ENCODE measurements around the gene NTN4.

The NTN4 gene

DNA sequence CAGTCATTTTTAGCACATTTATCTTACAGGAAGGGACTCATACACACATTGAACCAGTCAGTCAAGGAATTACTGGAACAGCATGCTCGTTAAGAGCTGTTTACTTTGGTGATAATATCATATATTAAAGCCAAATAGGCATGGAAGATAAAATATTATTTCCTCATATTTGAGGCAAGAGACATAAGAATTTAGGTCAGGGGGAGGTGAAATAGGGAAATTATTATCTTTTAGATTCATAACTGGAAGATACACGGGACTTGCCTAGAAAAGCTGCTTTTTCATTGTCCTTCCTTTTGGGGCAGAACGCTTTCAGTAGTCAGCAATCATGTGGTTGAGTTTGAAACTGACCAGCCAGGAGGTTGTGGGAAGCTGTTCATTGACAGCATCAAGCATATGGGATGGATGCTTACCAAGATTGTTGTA lies 72.5 kb downstream of the NTN4 start:
- TF ChIP-seq, protein P1, sequence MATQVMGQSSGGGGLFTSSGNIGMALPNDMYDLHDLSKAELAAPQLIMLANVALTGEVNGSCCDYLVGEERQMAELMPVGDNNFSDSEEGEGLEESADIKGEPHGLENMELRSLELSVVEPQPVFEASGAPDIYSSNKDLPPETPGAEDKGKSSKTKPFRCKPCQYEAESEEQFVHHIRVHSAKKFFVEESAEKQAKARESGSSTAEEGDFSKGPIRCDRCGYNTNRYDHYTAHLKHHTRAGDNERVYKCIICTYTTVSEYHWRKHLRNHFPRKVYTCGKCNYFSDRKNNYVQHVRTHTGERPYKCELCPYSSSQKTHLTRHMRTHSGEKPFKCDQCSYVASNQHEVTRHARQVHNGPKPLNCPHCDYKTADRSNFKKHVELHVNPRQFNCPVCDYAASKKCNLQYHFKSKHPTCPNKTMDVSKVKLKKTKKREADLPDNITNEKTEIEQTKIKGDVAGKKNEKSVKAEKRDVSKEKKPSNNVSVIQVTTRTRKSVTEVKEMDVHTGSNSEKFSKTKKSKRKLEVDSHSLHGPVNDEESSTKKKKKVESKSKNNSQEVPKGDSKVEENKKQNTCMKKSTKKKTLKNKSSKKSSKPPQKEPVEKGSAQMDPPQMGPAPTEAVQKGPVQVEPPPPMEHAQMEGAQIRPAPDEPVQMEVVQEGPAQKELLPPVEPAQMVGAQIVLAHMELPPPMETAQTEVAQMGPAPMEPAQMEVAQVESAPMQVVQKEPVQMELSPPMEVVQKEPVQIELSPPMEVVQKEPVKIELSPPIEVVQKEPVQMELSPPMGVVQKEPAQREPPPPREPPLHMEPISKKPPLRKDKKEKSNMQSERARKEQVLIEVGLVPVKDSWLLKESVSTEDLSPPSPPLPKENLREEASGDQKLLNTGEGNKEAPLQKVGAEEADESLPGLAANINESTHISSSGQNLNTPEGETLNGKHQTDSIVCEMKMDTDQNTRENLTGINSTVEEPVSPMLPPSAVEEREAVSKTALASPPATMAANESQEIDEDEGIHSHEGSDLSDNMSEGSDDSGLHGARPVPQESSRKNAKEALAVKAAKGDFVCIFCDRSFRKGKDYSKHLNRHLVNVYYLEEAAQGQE (IDR thresholded peaks at IDR 0.05; ENCODE audit: low read depth): no peak
- no peak for TF ChIP-seq ZBTB7A (IDR thresholded peaks at IDR 0.05; ENCODE audit: low read depth)
- TF ChIP-seq TEAD4 (IDR thresholded peaks at IDR 0.05): no peak
- no peak for TF ChIP-seq CREB1 (IDR thresholded peaks at IDR 0.05; ENCODE audit: low read depth)
- no peak for TF ChIP-seq NFIC (IDR thresholded peaks at IDR 0.05)
- TF ChIP-seq, protein P2, sequence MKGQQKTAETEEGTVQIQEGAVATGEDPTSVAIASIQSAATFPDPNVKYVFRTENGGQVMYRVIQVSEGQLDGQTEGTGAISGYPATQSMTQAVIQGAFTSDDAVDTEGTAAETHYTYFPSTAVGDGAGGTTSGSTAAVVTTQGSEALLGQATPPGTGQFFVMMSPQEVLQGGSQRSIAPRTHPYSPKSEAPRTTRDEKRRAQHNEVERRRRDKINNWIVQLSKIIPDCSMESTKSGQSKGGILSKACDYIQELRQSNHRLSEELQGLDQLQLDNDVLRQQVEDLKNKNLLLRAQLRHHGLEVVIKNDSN (IDR thresholded peaks at IDR 0.05): no peak
- TF ChIP-seq TCF12 (IDR thresholded peaks at IDR 0.05; ENCODE audit: low read depth): no peak
- TF ChIP-seq, protein P3, sequence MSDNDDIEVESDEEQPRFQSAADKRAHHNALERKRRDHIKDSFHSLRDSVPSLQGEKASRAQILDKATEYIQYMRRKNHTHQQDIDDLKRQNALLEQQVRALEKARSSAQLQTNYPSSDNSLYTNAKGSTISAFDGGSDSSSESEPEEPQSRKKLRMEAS (IDR thresholded peaks at IDR 0.05): no peak
- TF ChIP-seq FOXM1 (IDR thresholded peaks at IDR 0.05; ENCODE audit: borderline replicate concordance, low read depth): no peak
- TF ChIP-seq YY1 (IDR thresholded peaks at IDR 0.05; ENCODE audit: low read depth): no peak

DNA sequence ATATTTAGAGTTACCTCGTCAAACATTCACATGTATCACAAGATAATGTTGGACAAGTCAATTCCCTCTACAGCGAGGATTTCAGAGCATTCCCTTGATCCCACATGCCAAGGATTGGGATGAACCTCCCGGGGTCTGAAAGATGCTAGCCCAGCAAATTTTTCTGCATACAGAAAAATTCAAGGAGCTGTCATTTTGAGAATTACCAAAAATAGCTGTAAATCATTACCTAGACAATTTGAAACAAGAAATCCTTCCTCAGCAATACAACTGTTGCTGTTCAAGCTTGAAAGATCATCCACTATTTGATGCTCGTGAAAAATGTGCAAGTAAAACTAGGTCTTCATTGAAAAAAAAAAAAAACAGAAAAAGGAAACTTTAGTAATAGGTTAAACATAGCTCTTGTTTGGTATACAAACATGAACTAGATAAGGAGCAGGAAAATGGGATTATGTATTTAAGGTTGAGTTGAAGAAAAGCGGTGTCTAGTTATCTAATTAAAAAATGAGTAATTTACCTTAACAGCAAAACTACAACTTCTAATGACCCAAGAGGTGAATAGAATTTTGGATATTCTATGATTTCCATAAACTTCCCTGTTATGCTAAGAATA lies 73.1 kb downstream of the NTN4 start:
- no peak for TF ChIP-seq EGR1 (IDR thresholded peaks at IDR 0.05)
- TF ChIP-seq NFIC (IDR thresholded peaks at IDR 0.05): no peak
- TF ChIP-seq TCF12 (IDR thresholded peaks at IDR 0.05; ENCODE audit: low read depth): no peak
- TF ChIP-seq ZBTB7A (IDR thresholded peaks at IDR 0.05; ENCODE audit: low read depth): no peak
- no peak for TF ChIP-seq EP300 (IDR thresholded peaks at IDR 0.05; ENCODE audit: borderline replicate concordance)
- TF ChIP-seq, protein P3 (IDR thresholded peaks at IDR 0.05): no peak

DNA sequence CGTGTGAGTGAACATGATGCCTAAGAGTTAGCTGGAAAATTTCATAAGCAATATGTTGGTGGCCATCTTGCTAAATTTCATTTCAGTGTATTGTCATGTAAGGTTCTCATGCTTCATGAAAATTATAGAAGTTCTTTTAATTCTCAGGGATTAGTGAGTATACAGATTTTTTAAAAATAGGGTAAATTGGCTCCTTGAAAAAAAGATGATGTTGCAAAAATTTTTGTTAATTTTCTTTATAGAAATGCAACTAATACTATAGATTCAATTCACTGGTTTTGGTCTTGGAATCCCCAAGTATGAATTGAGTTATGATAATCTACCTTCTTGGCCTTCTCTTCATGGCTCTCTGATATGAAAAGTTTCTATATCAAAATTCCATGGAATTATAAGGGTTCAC lies 75.4 kb downstream of the NTN4 start:
- TF ChIP-seq CEBPB (IDR thresholded peaks at IDR 0.05) (no peak), FOXM1 (IDR thresholded peaks at IDR 0.05; ENCODE audit: borderline replicate concordance, low read depth) (no peak), TAF1 (IDR thresholded peaks at IDR 0.05; ENCODE audit: low read depth) (no peak), CREB1 (IDR thresholded peaks at IDR 0.05; ENCODE audit: low read depth) (no peak), EGR1 (IDR thresholded peaks at IDR 0.05) (no peak), ZBTB7A (IDR thresholded peaks at IDR 0.05; ENCODE audit: low read depth) (no peak), RAD21 (IDR thresholded peaks at IDR 0.05; ENCODE audit: low read depth) (no peak), EP300 (IDR thresholded peaks at IDR 0.05; ENCODE audit: borderline replicate concordance) (no peak), TEAD4 (IDR thresholded peaks at IDR 0.05) (no peak), YY1 (IDR thresholded peaks at IDR 0.05; ENCODE audit: low read depth) (no peak), NFIC (IDR thresholded peaks at IDR 0.05) (no peak), TCF12 (IDR thresholded peaks at IDR 0.05; ENCODE audit: low read depth) (no peak)
- TF ChIP-seq, protein P1 (IDR thresholded peaks at IDR 0.05; ENCODE audit: low read depth): no peak
- TF ChIP-seq, protein P3 (IDR thresholded peaks at IDR 0.05): no peak
- TF ChIP-seq, protein P2 (IDR thresholded peaks at IDR 0.05): no peak

DNA sequence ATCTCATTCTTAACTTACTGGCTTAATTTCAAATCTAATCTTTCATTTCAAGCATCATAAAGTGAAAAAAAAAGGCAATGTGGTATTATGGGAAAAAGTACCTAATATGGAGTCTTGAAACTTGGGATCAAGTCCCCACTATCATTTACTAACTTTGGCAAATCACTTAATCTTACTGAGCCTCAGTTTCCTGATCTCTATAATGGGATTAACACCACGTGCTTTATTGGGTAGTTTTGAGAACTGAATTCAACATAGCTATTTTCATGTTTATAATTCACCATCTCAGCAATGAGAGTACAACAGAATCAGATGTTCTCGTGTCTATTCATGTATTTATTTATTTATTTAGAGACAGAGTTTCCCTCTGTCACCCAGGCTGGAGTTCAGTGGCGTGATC lies 78.3 kb downstream of the NTN4 start:
- TF ChIP-seq, protein P2 (IDR thresholded peaks at IDR 0.05): no peak
- TF ChIP-seq EP300 (IDR thresholded peaks at IDR 0.05; ENCODE audit: borderline replicate concordance): no peak
- no peak for TF ChIP-seq EGR1 (IDR thresholded peaks at IDR 0.05)

DNA sequence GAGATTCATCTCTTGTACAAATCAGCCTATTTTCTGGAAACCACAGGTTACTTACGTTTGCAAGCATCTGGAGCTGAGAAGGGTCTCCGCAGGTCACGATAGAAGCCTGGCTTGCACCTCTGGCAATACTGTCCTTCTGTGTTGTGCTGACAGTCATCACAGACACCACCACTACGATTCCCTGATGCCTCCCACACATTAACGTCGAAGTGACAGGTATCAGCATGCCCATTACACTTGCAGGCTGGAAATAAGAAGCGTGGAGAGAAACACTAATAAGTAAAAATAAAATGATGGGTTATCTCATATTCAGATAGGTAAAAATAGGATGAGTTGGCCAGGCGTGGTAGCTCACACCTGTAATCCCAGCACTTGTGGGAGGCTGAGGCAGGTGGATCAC lies 80.2 kb downstream of the NTN4 start:
- TF ChIP-seq EP300 (IDR thresholded peaks at IDR 0.05; ENCODE audit: borderline replicate concordance): no peak
- TF ChIP-seq TAF1 (IDR thresholded peaks at IDR 0.05; ENCODE audit: low read depth): no peak
- no peak for TF ChIP-seq FOXM1 (IDR thresholded peaks at IDR 0.05; ENCODE audit: borderline replicate concordance, low read depth)
- TF ChIP-seq YY1 (IDR thresholded peaks at IDR 0.05; ENCODE audit: low read depth): no peak
- no peak for TF ChIP-seq TCF12 (IDR thresholded peaks at IDR 0.05; ENCODE audit: low read depth)
- TF ChIP-seq EGR1 (IDR thresholded peaks at IDR 0.05): no peak
- no peak for TF ChIP-seq RAD21 (IDR thresholded peaks at IDR 0.05; ENCODE audit: low read depth)
- TF ChIP-seq CREB1 (IDR thresholded peaks at IDR 0.05; ENCODE audit: low read depth): no peak
- TF ChIP-seq, protein P2 (IDR thresholded peaks at IDR 0.05): no peak
- TF ChIP-seq ZBTB7A (IDR thresholded peaks at IDR 0.05; ENCODE audit: low read depth): no peak
- no peak for TF ChIP-seq NFIC (IDR thresholded peaks at IDR 0.05)
- TF ChIP-seq, protein P1 (IDR thresholded peaks at IDR 0.05; ENCODE audit: low read depth): no peak
- TF ChIP-seq TEAD4 (IDR thresholded peaks at IDR 0.05): no peak
- TF ChIP-seq CEBPB (IDR thresholded peaks at IDR 0.05): no peak
- TF ChIP-seq, protein P3 (IDR thresholded peaks at IDR 0.05): no peak
